Epidermal melanocyte (primary cell): ENCODE results near the gene PRKCI.
"Not testable (repeated sequence)": the region's sequence is repeated elsewhere in the genome, so short reads cannot be mapped to it uniquely, and the experiment has no call there.

Source experiments
- DNase-seq: peaks from one replicate; pipeline ENCODE4 v3.0.0; 2011; ENCODE audit warnings: low spot score; ENCODE audit not compliant: insufficient read length

The PRKCI gene

DNA sequence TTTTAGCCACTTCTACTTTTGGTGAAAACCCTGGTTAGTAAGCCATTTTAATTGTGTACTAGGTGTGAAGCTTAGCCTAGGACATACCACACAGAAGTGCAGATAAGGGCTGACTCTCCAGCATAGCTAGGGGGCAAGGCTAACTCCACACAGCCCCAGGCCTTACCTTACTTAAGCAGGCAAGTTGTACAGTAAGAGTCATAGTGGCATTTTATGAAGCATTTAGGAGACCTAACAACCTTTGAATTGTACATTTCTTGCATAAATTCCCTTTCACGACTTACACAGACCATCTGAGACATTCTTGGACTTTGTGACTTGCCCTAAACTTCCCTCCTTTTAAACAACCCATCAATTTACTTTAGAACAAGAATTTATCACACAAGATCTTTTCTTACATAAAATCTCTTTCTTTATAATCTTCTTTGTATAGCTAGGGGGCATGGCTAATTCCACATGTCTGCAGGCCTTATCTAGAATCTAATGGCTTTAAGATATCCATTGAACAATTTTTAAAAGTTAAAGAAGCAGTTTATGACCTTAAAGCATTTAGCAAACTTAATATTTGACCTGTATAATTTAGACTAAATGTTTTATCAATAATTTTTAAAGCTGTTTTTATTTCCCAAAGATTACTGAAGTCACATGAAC lies 116.6 kb downstream of the PRKCI start:
- DNase-seq = no peak

DNA sequence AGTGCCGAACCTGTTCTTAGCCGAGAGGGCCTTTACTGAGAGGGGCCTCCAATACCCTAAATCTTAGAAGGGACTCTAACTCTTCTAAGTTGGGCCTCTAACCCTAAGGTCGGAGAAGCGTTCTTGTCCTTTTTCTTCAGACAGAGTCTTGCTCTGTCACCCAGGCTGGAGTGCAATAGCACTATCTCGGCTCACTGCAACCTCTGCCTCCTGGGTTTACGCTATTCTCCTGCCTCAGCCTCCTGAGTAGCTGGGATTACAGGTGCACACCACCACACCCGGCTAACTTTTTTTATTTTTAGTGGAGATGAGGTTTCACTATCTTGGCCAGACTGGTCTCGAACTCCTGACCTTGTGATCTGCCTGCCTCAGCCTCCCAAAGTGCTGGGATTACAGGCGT lies 120.0 kb downstream of the PRKCI start:
- not testable (repeated sequence) for DNase-seq

DNA sequence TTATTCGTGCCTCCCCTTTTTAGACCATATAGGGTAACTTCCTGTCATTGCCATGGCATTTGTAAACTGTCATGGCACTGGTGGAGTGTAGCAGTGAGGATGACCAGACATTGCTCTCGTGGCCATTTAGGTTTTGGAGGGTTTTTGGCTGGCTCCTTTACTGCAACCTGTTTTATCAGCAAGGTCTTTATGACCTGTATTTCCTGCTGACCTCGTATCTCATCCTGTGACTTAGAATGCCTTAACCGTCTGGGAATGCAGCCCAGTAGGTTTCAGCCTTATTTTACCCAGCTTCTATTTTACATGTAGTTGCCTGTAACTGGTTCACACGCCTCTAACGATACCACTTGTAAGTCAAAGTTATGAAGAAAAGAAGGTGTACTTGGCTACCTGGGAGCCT lies 121.6 kb downstream of the PRKCI start:
- DNase-seq = not testable (repeated sequence)

DNA sequence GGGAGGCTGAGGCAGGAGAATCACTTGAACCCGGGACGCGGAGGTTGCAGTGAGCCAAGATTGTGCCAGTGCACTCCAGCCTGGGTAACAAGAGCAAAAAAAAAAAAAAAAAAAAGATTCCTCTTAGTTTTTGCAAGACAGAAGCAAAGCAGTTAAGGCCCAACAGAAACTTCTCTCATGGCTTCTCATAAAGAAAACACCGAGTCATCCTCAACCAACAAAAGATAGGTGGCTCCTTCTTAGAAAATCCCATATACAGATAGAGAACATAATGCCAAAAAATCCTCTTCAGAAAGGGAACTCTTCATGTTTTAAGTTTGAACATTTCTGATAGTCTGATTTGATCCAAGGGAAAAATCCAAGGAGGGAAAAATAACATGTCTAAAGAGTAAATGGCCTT lies 122.7 kb downstream of the PRKCI start:
- no peak for DNase-seq

DNA sequence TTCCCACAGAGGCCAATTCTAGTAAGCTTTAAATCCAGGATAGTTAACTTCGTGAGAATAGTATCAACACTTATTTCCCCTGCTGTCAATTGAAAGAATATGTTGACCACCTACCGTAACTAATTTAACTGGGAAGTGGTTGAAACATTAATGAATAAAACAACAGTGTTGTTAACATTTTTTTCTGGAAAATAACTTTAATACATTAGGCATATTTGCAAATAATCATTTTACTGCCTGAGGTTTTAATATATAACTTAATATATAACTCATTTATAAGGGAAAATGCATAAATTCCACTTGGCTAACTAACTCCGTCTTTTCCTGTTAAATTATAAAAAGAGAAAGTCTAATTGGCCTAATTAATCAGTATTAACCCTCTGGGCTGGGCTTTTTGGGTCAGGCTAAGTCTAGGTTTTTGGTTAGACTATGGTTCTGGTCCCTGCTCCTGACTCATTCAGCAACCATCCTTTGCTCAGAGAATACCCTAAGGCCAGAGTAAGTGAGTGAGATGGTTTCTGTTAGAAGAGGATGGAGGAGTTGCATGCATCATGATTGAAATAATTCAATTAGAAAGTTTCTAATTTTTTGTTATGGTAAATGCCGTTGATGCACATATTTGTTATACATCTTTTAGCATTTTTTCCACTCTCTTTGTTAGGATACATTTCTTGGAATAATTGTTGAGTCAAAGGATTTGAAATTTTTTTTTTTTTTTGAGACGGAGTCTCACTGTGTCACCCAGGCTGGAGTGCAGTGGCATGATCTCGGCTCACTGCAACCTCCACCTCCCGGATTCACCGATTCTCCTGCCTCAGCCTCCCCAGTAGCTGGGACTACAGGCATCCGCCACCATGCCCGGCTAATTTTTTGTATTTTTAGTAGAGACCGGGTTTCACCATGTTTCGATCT lies 124.5 kb downstream of the PRKCI start:
- DNase-seq = no peak

DNA sequence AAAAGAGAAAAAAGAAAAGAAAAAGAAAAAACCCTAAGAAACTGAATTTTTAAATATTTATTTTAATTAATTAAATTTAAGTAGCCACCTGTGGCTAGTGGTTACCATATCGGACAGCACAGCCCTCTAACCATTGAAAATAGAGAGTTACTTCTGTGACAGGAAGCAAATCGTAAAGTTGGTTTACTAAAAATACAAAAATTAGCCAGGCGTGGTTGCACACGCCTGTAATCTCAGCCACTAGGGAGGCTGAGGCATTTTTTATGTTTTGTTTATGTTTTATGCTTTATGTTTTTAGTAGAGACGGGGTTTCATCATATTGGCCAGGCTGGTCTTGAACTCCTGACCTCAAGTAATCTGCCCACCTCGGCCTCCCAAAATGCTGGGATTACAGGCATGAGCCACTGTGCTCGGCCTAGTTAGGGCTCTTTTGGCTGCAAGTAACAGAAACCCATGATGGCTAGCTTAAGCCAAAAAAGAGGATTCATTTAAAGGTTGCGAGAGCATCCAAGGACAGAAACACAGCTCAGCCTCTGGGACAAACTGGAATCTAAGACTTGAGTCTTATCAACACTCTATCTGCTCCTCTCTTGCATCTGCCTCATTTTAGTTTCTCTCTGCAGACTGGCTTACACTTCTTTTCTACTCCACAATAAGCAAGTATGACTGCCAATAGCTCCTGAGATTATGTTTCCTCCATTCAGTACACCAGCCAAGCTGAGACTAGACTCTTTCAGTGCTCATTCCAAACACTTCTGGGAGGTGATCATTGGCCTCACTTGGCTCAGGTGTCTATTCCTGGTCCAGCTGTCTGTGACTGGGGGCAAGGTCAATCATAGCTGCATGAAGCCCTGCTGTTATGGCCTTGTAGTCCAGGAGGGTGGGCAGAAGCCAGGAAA lies 128.5 kb downstream of the PRKCI start:
- no peak for DNase-seq

DNA sequence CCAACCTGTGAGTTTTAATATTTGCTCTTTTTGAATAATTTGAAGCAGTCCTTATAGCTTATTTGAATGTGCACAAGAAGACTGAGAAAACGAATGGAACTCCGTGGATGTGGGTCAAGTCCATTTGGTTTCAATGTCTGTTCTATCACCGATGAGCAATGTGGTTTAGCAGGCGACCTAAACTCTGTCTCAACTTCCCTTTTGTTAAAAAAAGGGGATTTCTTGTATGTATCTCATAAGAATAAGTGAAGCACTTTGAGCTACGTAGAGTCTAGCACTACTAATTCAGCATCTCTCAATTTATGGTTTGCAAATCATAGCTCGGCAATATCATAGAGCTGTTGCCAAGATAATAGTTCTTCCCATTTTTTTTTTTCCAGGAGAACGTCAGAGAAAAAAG lies 130.7 kb downstream of the PRKCI start:
- DNase-seq = no peak

DNA sequence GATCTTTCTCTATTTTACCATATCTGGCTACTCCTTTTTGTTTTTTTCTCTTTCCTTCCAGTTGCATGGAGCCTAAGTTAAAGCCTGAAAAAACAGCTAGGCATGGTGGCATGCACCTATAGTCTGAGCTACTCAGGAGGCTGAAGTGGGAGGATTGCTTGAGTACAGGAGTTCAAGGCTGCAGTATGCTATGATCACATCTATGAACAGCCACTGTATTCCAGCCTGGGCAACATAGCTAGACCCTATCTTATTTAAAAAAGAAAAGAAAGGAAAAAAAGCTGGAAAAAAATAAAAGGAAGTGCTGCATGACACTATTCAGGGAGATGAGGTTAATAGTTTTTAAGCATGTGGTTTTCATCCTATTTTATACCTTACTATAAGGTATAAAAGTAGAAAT lies 131.3 kb downstream of the PRKCI start:
- DNase-seq = no peak

DNA sequence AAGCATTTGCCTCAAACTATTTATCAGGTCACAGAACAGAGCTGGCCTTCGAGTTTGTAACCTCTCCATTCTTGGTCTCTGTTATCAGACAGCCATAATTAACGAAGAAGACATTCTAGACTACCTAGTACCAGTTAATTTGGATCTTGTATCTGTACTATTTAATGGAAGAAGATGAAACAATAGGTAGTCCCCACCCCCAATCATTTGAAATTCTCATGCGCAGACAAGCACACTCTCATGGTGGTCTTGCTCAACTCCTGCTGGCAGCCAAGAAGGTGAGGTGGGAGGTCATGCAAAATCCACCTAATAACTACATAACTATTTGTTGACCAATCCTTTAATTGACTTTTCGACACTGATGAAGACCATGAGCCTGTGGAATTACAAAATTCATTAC lies 132.5 kb downstream of the PRKCI start:
- no peak for DNase-seq
